GM19240 (cell line): ENCODE results near the gene PRND.
"Not testable (repeated sequence)": the region's sequence is repeated elsewhere in the genome, so short reads cannot be mapped to it uniquely, and the experiment has no call there.

Experiments
- DNase-seq: peaks from one replicate; pipeline ENCODE4 v3.0.0; 2011; ENCODE audit warnings: low spot score; ENCODE audit not compliant: insufficient read length

PRND gene

GRCh38 chr20:4721719-4722118 is at the start of gene PRND:
Gene PRND, plus strand, starts transcription at chr20:4721909. Its CDS starts 2,643 bp downstream, at chr20:4724552.
- no peak for DNase-seq

- DNase-seq: no peak
Measured at GRCh38 chr20:4672948-4673347, 48.8 kb upstream of the PRND start.

GRCh38 chr20:4673371-4674001 is 48.2 kb upstream of the PRND start:
- DNase-seq: no peak

GRCh38 chr20:4674672-4675071 is 47.0 kb upstream of the PRND start:
- no peak for DNase-seq

GRCh38 chr20:4677846-4678245 is 43.9 kb upstream of the PRND start:
- DNase-seq: no peak

GRCh38 chr20:4681401-4681800 is 40.3 kb upstream of the PRND start:
- no peak for DNase-seq

GRCh38 chr20:4681991-4682401 is 39.7 kb upstream of the PRND start:
- no peak for DNase-seq

- no peak for DNase-seq
Measured at GRCh38 chr20:4682682-4683081, 39.0 kb upstream of the PRND start.

GRCh38 chr20:4683261-4683660 is 38.4 kb upstream of the PRND start:
- DNase-seq: no peak

- DNase-seq: no peak
Measured at GRCh38 chr20:4684837-4685413, 36.8 kb upstream of the PRND start.

GRCh38 chr20:4685923-4686221 is 35.8 kb upstream of the PRND start:
- no peak for DNase-seq

- no peak for DNase-seq
Measured at GRCh38 chr20:4688305-4688704, 33.4 kb upstream of the PRND start.

GRCh38 chr20:4689220-4689619 is 32.5 kb upstream of the PRND start:
- DNase-seq: no peak

- no peak for DNase-seq
Measured at GRCh38 chr20:4691753-4692152, 30.0 kb upstream of the PRND start.

- DNase-seq: no peak
Measured at GRCh38 chr20:4694076-4694475, 27.6 kb upstream of the PRND start.

GRCh38 chr20:4697189-4697830 is 24.4 kb upstream of the PRND start:
- DNase-seq: no peak

- no peak for DNase-seq
Measured at GRCh38 chr20:4697831-4698221, 23.9 kb upstream of the PRND start.

- no peak for DNase-seq
Measured at GRCh38 chr20:4699216-4699615, 22.5 kb upstream of the PRND start.

GRCh38 chr20:4699957-4700356 is 21.8 kb upstream of the PRND start:
- no peak for DNase-seq

- DNase-seq: no peak
Measured at GRCh38 chr20:4702562-4703280, 19.0 kb upstream of the PRND start.

GRCh38 chr20:4703281-4703676 is 18.4 kb upstream of the PRND start:
- DNase-seq: no peak

GRCh38 chr20:4706941-4707340 is 14.8 kb upstream of the PRND start:
- not testable (repeated sequence) for DNase-seq

GRCh38 chr20:4708036-4708435 is 13.7 kb upstream of the PRND start:
- DNase-seq: no peak
